ENCODE measurements around the gene ANP32E. TPM values are rescaled to one million over a fixed set of nuclear protein-coding genes. Genes with fewer than 3 reads are reported as not detected.

The ANP32E gene
- total RNA-seq, 1 donor from 2014 or later = 8.9 TPM

DNA sequence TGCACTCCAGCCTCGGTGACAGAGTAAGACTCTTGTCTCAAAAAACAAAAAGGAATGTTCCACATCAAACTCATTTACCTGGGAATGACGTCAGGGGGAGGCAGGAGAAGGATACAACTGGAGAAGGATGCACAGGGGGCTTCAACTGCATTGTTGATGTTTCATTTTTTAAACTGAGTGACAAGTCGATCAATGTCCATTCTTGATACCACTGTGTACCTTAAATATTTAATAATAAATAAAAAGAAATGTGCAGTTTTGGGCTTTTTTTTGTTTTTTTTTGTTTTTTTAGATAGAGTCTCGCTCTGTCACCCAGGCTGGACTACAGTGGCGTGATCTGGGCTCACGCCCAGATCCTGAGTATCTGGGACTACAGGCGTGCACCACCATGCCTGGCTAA lies 50.4 kb downstream of the ANP32E start:
- no peaks in the 10 kb centered on the region for H3K36me3 ChIP-seq
- H3K27me3 ChIP-seq = no peaks in the 10 kb centered on the region
- intact Hi-C loops (cut with DNase I) = no loop called here
- no peak for TF ChIP-seq CTCF (IDR thresholded peaks at IDR 0.05)
- H3K27ac ChIP-seq = peak overlapping the region; percentile 77
- H3K4me1 ChIP-seq = peaks cover 0 to 11% of the 10 kb centered on the region in 2 donors
- no peaks in the 10 kb centered on the region for H3K9me3 ChIP-seq
- no peak overlapping the region for H3K4me3 ChIP-seq
- DNase-seq (ENCODE audit: low spot score in 2 of 2) = no peak

DNA sequence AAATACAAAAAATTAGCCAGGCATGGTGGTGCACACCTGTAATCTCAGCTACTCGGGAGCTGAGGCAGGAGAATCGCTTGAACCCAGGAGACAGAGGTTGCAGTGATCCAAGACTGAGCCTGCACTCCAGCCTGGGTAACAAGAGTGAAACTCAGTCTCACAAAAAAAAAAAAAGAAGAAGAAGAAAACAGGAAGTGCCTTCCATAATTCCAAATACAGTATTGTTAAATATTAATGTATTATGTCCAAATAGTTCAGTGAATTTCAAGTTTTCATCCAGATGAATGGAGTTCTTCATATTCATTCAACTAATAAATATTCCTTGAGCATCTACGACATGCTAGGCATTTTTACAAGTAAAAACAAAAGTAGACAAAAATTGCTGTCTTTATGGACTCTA lies 52.9 kb downstream of the ANP32E start:
- Histone ChIP-seq H3K36me3 (no peaks in the 10 kb centered on the region), H3K9me3 (no peaks in the 10 kb centered on the region), H3K4me1 (peaks cover 0 to 10% of the 10 kb centered on the region in 2 donors), H3K27ac (peak overlapping the region; percentile 39 to 43), H3K4me3 (no peak overlapping the region), H3K27me3 (no peaks in the 10 kb centered on the region)
- no peak for DNase-seq (ENCODE audit: low spot score in 2 of 2)
- no peak for TF ChIP-seq CTCF (IDR thresholded peaks at IDR 0.05)
- intact Hi-C loops (cut with DNase I) = no loop called here

GRCh38 chr1:150182247-150182646 lies 53.7 kb downstream of the ANP32E start:
- no peaks in the 10 kb centered on the region for H3K36me3 ChIP-seq
- H3K4me3 ChIP-seq = no peak overlapping the region
- no peak for DNase-seq (ENCODE audit: low spot score in 2 of 2)
- H3K27me3 ChIP-seq = no peaks in the 10 kb centered on the region
- no peak overlapping the region for H3K27ac ChIP-seq
- H3K9me3 ChIP-seq = no peaks in the 10 kb centered on the region
- peaks cover 0 to 7% of the 10 kb centered on the region in 2 donors for H3K4me1 ChIP-seq
- intact Hi-C loops (cut with DNase I) = no loop called here
- no peak for TF ChIP-seq CTCF (IDR thresholded peaks at IDR 0.05)

DNA sequence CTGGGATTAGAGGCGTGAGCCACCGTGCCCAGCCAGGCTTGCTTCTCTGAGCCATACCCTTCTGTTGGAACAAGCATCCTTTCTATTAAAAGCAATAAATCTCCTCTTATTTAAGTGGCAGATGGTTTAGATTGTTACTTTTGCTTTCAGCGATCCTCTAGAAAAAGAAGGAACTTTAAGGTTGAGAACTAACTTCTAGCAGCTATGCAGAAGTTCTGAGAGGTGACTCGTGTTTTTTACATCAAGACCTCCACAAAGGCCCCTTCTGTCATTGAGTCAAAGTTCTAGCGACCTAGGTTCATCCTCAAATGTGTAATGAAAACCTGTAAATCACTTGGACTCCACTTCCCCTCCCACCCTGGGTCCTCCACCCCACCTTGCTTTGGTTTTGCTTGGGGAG lies 55.4 kb downstream of the ANP32E start:
- H3K27ac ChIP-seq = no peak overlapping the region
- no peaks in the 10 kb centered on the region for H3K4me1 ChIP-seq
- H3K27me3 ChIP-seq = no peaks in the 10 kb centered on the region

DNA sequence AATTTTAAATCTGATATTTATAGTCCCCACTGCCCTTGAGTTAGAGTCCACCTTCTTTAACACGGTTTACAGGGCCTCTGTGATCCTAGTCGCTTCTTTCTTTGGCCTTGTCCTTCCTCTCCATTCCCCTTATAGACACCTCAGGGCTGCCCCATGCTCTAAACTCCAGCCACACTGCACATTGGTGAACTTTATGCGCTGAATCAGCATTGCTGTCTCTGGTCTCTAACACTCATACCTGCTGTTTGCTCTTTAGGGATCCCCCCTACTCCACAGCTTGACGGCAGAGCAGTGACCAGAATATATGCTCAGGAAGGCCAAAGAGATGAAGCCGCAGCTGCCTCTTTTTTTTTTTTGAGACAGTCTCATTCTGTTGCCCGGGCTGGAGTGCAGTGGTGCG lies 56.0 kb downstream of the ANP32E start:
- no peaks in the 10 kb centered on the region for H3K27me3 ChIP-seq
- intact Hi-C loops (cut with DNase I) = no loop called here
- H3K27ac ChIP-seq = no peak overlapping the region
- no peaks in the 10 kb centered on the region for H3K4me1 ChIP-seq
- no peaks in the 10 kb centered on the region for H3K9me3 ChIP-seq
- DNase-seq (ENCODE audit: low spot score in 2 of 2) = no peak
- no peak for TF ChIP-seq CTCF (IDR thresholded peaks at IDR 0.05)
- no peak overlapping the region for H3K4me3 ChIP-seq
- no peaks in the 10 kb centered on the region for H3K36me3 ChIP-seq

More for the DNA sequence above, 55.4 kb downstream of the ANP32E start:
- intact Hi-C loops (cut with DNase I) = no loop called here
- no peak for TF ChIP-seq CTCF (IDR thresholded peaks at IDR 0.05)
- Histone ChIP-seq H3K9me3 (no peaks in the 10 kb centered on the region), H3K4me3 (no peak overlapping the region), H3K36me3 (no peaks in the 10 kb centered on the region)
- no peak for DNase-seq (ENCODE audit: low spot score in 2 of 2)

GRCh38 chr1:150178548-150178947 lies 57.4 kb downstream of the ANP32E start:
- no peak overlapping the region for H3K27ac ChIP-seq
- H3K4me1 ChIP-seq = no peaks in the 10 kb centered on the region
- H3K4me3 ChIP-seq = no peak overlapping the region
- intact Hi-C loops (cut with DNase I) = no loop called here
- H3K9me3 ChIP-seq = no peaks in the 10 kb centered on the region
- no peaks in the 10 kb centered on the region for H3K27me3 ChIP-seq
- TF ChIP-seq CTCF (IDR thresholded peaks at IDR 0.05) = no peak
- no peaks in the 10 kb centered on the region for H3K36me3 ChIP-seq
- no peak for DNase-seq (ENCODE audit: low spot score in 2 of 2)
